ENCODE results near the gene CFAP97D1.

The CFAP97D1 gene

GRCh38 chr17:43767053-43767712 lies 13.1 kb upstream of the CFAP97D1 start:
- H3K4me3 ChIP-seq (ENCODE audit: low read depth, low read length): no peak overlapping the region
- no peak for DNase-seq (ENCODE audit: low read depth)
- no peak for TF ChIP-seq CTCF (conservative IDR thresholded peaks at IDR 0.05; ENCODE audit: low read depth, low read length)

GRCh38 chr17:43767713-43768059 lies 12.5 kb upstream of the CFAP97D1 start:
- DNase-seq (ENCODE audit: low read depth): no peak
- no peak for TF ChIP-seq CTCF (conservative IDR thresholded peaks at IDR 0.05; ENCODE audit: low read depth, low read length)
- no peak overlapping the region for H3K4me3 ChIP-seq (ENCODE audit: low read depth, low read length)

GRCh38 chr17:43768382-43768781 lies 11.9 kb upstream of the CFAP97D1 start:
- no peak for TF ChIP-seq CTCF (conservative IDR thresholded peaks at IDR 0.05; ENCODE audit: low read depth, low read length)
- DNase-seq (ENCODE audit: low read depth): no peak

GRCh38 chr17:43768943-43769342 lies 11.3 kb upstream of the CFAP97D1 start:
- TF ChIP-seq CTCF (conservative IDR thresholded peaks at IDR 0.05; ENCODE audit: low read depth, low read length): no peak
- H3K4me3 ChIP-seq (ENCODE audit: low read depth, low read length): no peak overlapping the region
- DNase-seq (ENCODE audit: low read depth): no peak

More at GRCh38 chr17:43768382-43768781, 11.9 kb upstream of the CFAP97D1 start:
- no peak overlapping the region for H3K4me3 ChIP-seq (ENCODE audit: low read depth, low read length)

GRCh38 chr17:43769426-43769825 lies 10.8 kb upstream of the CFAP97D1 start:
- TF ChIP-seq CTCF (conservative IDR thresholded peaks at IDR 0.05; ENCODE audit: low read depth, low read length): no peak
- H3K4me3 ChIP-seq (ENCODE audit: low read depth, low read length): no peak overlapping the region
- DNase-seq (ENCODE audit: low read depth): no peak

- no peak for TF ChIP-seq CTCF (conservative IDR thresholded peaks at IDR 0.05; ENCODE audit: low read depth, low read length)
- H3K4me3 ChIP-seq (ENCODE audit: low read depth, low read length): no peak overlapping the region
- no peak for DNase-seq (ENCODE audit: low read depth)
Observed at GRCh38 chr17:43769859-43770258, 10.4 kb upstream of the CFAP97D1 start.

- no peak overlapping the region for H3K4me3 ChIP-seq (ENCODE audit: low read depth, low read length)
- no peak for TF ChIP-seq CTCF (conservative IDR thresholded peaks at IDR 0.05; ENCODE audit: low read depth, low read length)
- no peak for DNase-seq (ENCODE audit: low read depth)
Observed at GRCh38 chr17:43770957-43771356, 9.3 kb upstream of the CFAP97D1 start.

Data from choroid plexus epithelial cell (primary cell).